Neural progenitor cell (in vitro differentiated cells): ENCODE data around the gene PDXP.

Experiments used
- CTCF ChIP-seq: fragments of 200-600 bp; sonication (generic); IDR thresholded peaks from 2 replicates; pipeline ENCODE4 v1.5.1; 2017; ENCODE audit warnings: antibody characterized with exemption, mild to moderate bottlenecking
- EZH2 ChIP-seq: fragments of 200-600 bp; sonication (generic); IDR thresholded peaks from 2 replicates; pipeline ENCODE4 v1.6.1; 2017; ENCODE audit warnings: antibody characterized with exemption, mild to moderate bottlenecking, moderate library complexity
- EZH2phosphoT487 ChIP-seq: fragments of 200-600 bp; sonication (generic); IDR thresholded peaks from 2 replicates; pipeline ENCODE4 v1.6.1; 2017; ENCODE audit warnings: antibody characterized with exemption

GRCh38 chr22:37633625-37634416 is 24.7 kb upstream of the PDXP start:
- TF ChIP-seq CTCF: peak; percentile 27
- TF ChIP-seq EZH2: no peak
- TF ChIP-seq EZH2phosphoT487: no peak
